ENCODE measurements around the gene ADAMTS12.

DNA sequence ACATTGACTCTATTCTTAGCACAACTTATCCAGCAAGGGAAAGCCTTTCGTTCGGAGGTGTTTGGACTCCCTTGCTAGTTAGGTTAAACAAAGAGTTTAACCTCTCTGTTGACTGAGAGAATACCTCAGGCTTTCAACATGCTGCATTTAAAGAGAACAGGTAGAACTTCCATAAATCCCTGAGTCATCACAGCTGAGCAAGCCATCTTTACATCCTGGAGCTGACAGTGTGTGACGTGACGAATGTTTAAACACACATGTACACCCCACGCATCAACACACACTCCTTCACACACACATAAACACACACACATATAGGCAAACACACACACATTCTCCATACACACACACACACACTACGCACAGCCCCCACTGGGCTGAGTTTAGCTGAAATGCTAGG, 152.8 kb downstream of the ADAMTS12 start:
- TF ChIP-seq, protein P1, sequence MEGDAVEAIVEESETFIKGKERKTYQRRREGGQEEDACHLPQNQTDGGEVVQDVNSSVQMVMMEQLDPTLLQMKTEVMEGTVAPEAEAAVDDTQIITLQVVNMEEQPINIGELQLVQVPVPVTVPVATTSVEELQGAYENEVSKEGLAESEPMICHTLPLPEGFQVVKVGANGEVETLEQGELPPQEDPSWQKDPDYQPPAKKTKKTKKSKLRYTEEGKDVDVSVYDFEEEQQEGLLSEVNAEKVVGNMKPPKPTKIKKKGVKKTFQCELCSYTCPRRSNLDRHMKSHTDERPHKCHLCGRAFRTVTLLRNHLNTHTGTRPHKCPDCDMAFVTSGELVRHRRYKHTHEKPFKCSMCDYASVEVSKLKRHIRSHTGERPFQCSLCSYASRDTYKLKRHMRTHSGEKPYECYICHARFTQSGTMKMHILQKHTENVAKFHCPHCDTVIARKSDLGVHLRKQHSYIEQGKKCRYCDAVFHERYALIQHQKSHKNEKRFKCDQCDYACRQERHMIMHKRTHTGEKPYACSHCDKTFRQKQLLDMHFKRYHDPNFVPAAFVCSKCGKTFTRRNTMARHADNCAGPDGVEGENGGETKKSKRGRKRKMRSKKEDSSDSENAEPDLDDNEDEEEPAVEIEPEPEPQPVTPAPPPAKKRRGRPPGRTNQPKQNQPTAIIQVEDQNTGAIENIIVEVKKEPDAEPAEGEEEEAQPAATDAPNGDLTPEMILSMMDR (conservative IDR thresholded peaks at IDR 0.05) = no peak
- no peak for TF ChIP-seq ZFX (IDR thresholded peaks at IDR 0.05)
